Chondrocyte (in vitro differentiated cells): Measurements from ENCODE around the gene KIF26B. TPM values are rescaled to one million over a fixed set of nuclear protein-coding genes. Genes with fewer than 3 reads are reported as not detected.

Experiments
- DNase-seq: peaks from one replicate; pipeline ENCODE4 v3.0.0; 2021; ENCODE audit warnings: mixed read lengths, low spot score
- H3K27ac Mint-ChIP-seq: one replicate; pipeline ENCODE4 v1.8.0; 2021; ENCODE audit warnings: mild to moderate bottlenecking, moderate library complexity, mixed read lengths; ENCODE audit not compliant: unreplicated experiment
- H3K27me3 Mint-ChIP-seq: 2 replicates; pipeline ENCODE4 v1.8.0; 2021; ENCODE audit warnings: low read depth, mixed read lengths
- H3K36me3 Mint-ChIP-seq: 2 replicates; pipeline ENCODE4 v1.8.0; 2021; ENCODE audit warnings: low read depth, mixed read lengths
- H3K4me1 Mint-ChIP-seq: 2 replicates; pipeline ENCODE4 v1.8.0; 2021; ENCODE audit warnings: low read depth, mild to moderate bottlenecking, mixed read lengths
- H3K4me3 Mint-ChIP-seq: one replicate; pipeline ENCODE4 v1.8.0; 2021; ENCODE audit warnings: mild to moderate bottlenecking, moderate library complexity, mixed read lengths; ENCODE audit not compliant: unreplicated experiment
- H3K9me3 Mint-ChIP-seq: 2 replicates; pipeline ENCODE4 v1.8.0; 2021; ENCODE audit warnings: low read depth, mixed read lengths
- total RNA-seq: library from RNA; stranded (reverse); gene quantifications from 3 replicates; pipeline ENCODE4 v1.2.1, GENCODE V29; 2021
- TF ChIP-seq, protein P1 (sequence below): fragments of 200-600 bp; sonication (generic); IDR thresholded peaks from 2 replicates; pipeline ENCODE4 v1.5.0; 2021; ENCODE audit warnings: antibody characterized with exemption, mild to moderate bottlenecking, moderate library complexity

Gene KIF26B
- total RNA-seq, 1 donor from 2014 or later = 47.0 TPM

- H3K4me1 Mint-ChIP-seq = peaks cover 11% of the 10 kb centered on the region
- H3K4me3 Mint-ChIP-seq = no peak overlapping the region
- H3K27ac Mint-ChIP-seq = no peak overlapping the region
- TF ChIP-seq, protein P1, sequence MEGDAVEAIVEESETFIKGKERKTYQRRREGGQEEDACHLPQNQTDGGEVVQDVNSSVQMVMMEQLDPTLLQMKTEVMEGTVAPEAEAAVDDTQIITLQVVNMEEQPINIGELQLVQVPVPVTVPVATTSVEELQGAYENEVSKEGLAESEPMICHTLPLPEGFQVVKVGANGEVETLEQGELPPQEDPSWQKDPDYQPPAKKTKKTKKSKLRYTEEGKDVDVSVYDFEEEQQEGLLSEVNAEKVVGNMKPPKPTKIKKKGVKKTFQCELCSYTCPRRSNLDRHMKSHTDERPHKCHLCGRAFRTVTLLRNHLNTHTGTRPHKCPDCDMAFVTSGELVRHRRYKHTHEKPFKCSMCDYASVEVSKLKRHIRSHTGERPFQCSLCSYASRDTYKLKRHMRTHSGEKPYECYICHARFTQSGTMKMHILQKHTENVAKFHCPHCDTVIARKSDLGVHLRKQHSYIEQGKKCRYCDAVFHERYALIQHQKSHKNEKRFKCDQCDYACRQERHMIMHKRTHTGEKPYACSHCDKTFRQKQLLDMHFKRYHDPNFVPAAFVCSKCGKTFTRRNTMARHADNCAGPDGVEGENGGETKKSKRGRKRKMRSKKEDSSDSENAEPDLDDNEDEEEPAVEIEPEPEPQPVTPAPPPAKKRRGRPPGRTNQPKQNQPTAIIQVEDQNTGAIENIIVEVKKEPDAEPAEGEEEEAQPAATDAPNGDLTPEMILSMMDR = no peak
- H3K36me3 Mint-ChIP-seq = no peaks in the 10 kb centered on the region
- no peak for DNase-seq
- no peaks in the 10 kb centered on the region for H3K9me3 Mint-ChIP-seq
- no peaks in the 10 kb centered on the region for H3K27me3 Mint-ChIP-seq
Measured at GRCh38 chr1:245407983-245408382, 253.2 kb downstream of the KIF26B start.

- Mint-ChIP-seq H3K27me3 (no peaks in the 10 kb centered on the region), H3K4me1 (peaks cover 6% of the 10 kb centered on the region), H3K36me3 (no peaks in the 10 kb centered on the region), H3K27ac (no peak overlapping the region), H3K9me3 (no peaks in the 10 kb centered on the region), H3K4me3 (no peak overlapping the region)
- TF ChIP-seq, protein P1 = no peak
- no peak for DNase-seq
Measured at GRCh38 chr1:245409341-245410195, 254.8 kb downstream of the KIF26B start.

DNA sequence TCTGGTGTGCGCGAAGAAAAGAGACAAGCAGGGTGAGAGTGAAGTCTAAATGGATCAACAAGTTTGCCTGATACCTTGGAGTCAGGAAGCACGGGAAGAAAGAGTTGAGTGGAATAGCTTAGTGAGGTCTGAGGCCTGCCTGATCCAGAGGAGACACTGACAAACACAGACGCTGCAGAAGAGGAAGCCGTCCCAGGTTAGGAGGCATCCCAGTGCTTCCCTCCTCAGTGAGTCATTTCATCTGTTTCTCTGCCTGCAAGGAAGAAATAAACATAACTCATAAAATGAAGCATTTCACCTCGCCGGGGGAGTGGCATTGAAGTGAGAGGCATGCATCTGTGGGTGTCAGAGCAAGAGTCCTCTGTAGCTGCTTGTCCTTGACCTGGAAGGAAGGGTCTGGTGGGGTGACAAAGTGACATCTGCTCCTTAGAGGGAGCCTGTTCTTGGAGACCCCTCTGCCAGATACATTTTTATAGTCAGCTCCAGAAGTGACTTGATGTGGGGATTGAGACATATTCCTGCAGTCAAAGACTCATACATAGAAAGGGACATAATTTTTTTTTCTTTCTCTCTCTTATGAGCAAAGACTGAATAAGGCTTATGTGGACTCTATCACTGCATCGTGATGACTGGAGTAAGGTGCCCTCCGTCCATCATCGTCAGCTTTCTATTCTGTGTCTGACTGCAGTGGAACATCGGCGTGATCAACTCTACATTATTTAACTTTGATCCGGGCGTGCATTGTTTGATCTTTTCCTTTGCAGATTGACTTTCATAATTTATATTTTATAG, 256.7 kb downstream of the KIF26B start:
- Mint-ChIP-seq H3K4me1 (peaks cover 8% of the 10 kb centered on the region), H3K36me3 (no peaks in the 10 kb centered on the region), H3K9me3 (no peaks in the 10 kb centered on the region), H3K4me3 (no peak overlapping the region), H3K27me3 (no peaks in the 10 kb centered on the region), H3K27ac (no peak overlapping the region)
- DNase-seq = no peak
- TF ChIP-seq, protein P1 = no peak

DNA sequence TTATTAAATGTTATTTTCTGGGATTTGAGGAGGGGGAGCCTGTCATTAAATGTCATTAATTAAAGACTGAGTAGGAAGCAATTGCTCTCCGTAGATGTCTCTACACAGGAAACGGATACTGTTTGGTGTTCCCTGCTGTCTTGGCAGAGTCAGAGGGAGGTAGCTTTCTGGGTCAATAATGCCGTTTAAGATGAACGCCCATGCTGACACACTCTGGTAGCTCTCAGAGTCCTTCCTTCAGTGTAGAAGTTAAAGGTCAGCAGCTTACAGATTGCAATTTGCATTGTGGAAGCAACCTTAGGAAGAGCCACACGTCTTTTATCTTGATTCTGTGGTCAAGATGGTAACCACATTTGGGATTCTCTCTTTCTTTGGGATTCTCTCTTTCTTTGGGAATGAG, 257.5 kb downstream of the KIF26B start:
- Mint-ChIP-seq H3K9me3 (no peaks in the 10 kb centered on the region), H3K4me3 (no peak overlapping the region), H3K36me3 (no peaks in the 10 kb centered on the region), H3K27me3 (no peaks in the 10 kb centered on the region), H3K27ac (no peak overlapping the region), H3K4me1 (peaks cover 14% of the 10 kb centered on the region)
- TF ChIP-seq, protein P1 = no peak
- DNase-seq = no peak

DNA sequence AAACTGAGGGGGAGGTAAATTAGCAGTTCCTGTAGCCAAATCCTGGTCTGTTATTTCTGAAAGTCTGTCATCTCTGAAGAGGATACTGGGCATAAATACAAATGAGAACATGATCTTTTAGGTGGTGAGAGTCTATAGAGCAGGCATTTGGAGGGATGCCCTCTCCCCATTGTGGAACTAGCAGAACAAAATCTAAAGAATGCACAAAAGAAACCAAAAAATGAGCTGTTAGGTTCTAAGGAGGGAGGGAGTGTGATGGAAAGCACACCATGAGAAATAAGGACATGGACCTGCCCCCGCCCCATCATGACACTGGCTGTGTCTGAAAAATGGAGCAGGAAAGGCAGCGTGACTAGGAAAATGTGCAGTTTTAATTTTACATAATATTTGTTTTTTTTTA, 262.0 kb downstream of the KIF26B start:
- no peak for DNase-seq
- Mint-ChIP-seq H3K36me3 (peaks cover 11% of the 10 kb centered on the region), H3K4me3 (no peak overlapping the region), H3K27me3 (no peaks in the 10 kb centered on the region), H3K4me1 (peaks cover 25% of the 10 kb centered on the region), H3K27ac (no peak overlapping the region), H3K9me3 (no peaks in the 10 kb centered on the region)
- TF ChIP-seq, protein P1 = no peak
